Measurements from ENCODE around the gene OR4A5. TPM values are rescaled to one million over a fixed set of nuclear protein-coding genes. Genes with fewer than 3 reads are reported as not detected.
"Not testable (repeated sequence)": the region's sequence is repeated elsewhere in the genome, so short reads cannot be mapped to it uniquely, and the experiment has no call there.

The OR4A5 gene
- not detected for total RNA-seq

DNA sequence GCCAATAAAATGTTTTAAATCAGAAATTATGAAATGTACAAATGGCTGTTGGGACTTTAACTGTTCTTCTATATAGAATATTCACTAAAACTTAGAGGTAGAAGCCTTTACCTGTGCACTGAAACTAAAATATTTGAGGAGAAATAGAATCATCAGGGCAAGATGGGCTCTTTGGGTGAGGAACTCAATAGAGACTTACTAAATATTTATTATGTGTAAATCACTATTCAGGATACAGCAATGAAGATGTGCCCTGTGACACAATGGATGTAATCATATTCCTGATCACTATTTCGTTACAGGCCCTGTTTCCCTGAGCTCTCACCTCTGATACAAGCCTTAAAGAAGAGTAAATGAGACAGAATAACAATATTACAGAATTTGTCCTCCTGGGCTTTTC lies at the start of gene OR4A5:
Gene OR4A5 (plus strand): TSS at position 301 of the 400 bp plus-strand sequence. CDS start 53 bp downstream, at position 354.
- 0% methylated on average over 1 of the region's 1 CpG for WGBS, 2 donors (ENCODE audit: low coverage in 1 of 2)
- H3K36me3 ChIP-seq; H3K27ac ChIP-seq; intact Hi-C loops (cut with DNase I; ENCODE audit: low total_unique reads); H3K4me3 ChIP-seq; in situ Hi-C loops (cut with MboI; ENCODE audit: low pct_ligation_motif_present in 1 of 4, low pct_unique_long_range_greater_than_20kb in 1 of 4, low sequenced_read_pairs in 3 of 4); DNase-seq; H3K27me3 ChIP-seq; H3K4me1 ChIP-seq; H3K9me3 ChIP-seq: not testable (repeated sequence)

DNA sequence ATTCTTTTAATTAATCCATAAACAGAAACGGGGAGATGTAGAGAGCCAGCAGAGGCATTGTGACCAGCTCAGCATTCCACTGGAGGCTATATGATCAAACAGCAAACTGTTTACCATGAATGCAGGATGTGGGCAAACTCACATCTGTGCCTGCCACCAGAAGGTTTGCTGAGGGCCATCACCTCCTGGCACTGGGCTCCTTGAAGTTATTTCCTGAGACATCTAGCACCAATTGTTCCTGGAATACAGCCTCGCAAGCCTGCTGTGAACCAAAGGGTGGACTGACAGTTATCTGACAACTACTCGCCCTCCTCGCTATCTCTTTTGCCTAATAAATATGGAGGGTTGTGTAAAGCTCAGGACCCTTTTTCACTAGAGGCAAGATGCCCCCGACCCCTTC lies 13.5 kb downstream of the OR4A5 start:
- WGBS, 2 donors (ENCODE audit: low coverage in 1 of 2), result 69 to 70% methylated on average over 4 to 5 of the region's 5 CpGs
- H3K9me3 ChIP-seq; H3K27ac ChIP-seq; in situ Hi-C loops (cut with MboI; ENCODE audit: low pct_ligation_motif_present in 1 of 4, low pct_unique_long_range_greater_than_20kb in 1 of 4, low sequenced_read_pairs in 3 of 4); H3K27me3 ChIP-seq; H3K36me3 ChIP-seq; H3K4me3 ChIP-seq; intact Hi-C loops (cut with DNase I; ENCODE audit: low total_unique reads); H3K4me1 ChIP-seq; DNase-seq: not testable (repeated sequence)

Other genes starting within 250 kb of the OR4A5 start
- gene OR4C46, start 102.8 kb upstream of the OR4A5 start, total RNA-seq, result not detected